HepG2 (cell line): ENCODE measurements around the gene RSPRY1. TPM values are rescaled to one million over a fixed set of nuclear protein-coding genes. Genes with fewer than 3 reads are reported as not detected.

Source experiments
- ARHGAP35 ChIP-seq: sonication (generic); formaldehyde crosslinking; IDR thresholded peaks from 2 replicates; pipeline ENCODE4 v1.9.0; 2022; ENCODE audit warnings: mild to moderate bottlenecking, inconsistent platforms, moderate library complexity, missing genetic modification reagents, borderline replicate concordance
- ARNT ChIP-seq: fragments of 450-650 bp; IDR thresholded peaks from 2 replicates; pipeline ENCODE4 v1.6.1; 2017
- EZH2 ChIP-seq: conservative IDR thresholded peaks from 2 replicates; pipeline ENCODE4 v1.6.1; 2012; ENCODE audit warnings: mild to moderate bottlenecking, low read depth, low read length, moderate library complexity
- HNF1A ChIP-seq, 2 experiments: sonication (generic) in 1 of 2; formaldehyde crosslinking in 1 of 2; IDR thresholded peaks; 2 replicates each; pipeline versions ENCODE4 v1.4.0 to v1.6.1; 2016 to 2020; ENCODE audit warnings: borderline replicate concordance in 1 of 2, low read depth in 1 of 2, mild to moderate bottlenecking in 1 of 2, missing genetic modification reagents in 1 of 2
- HOXD1 ChIP-seq: sonication (generic); formaldehyde crosslinking; IDR thresholded peaks from 2 replicates; pipeline ENCODE4 v1.5.0; 2020; ENCODE audit warnings: missing genetic modification reagents
- KAT7 ChIP-seq: IDR thresholded peaks from 2 replicates; pipeline ENCODE4 v1.6.1; 2018; ENCODE audit warnings: borderline replicate concordance, missing compliant biosample characterization
- NFYB ChIP-seq: sonication (generic); formaldehyde crosslinking; IDR thresholded peaks from 2 replicates; pipeline ENCODE4 v1.4.0; 2020; ENCODE audit warnings: missing genetic modification reagents
- PHF21A ChIP-seq: sonication (generic); formaldehyde crosslinking; IDR thresholded peaks from 2 replicates; pipeline ENCODE4 v1.5.0; 2020; ENCODE audit warnings: mild to moderate bottlenecking, missing genetic modification reagents
- STAT6 ChIP-seq: sonication (generic); formaldehyde crosslinking; IDR thresholded peaks from 2 replicates; pipeline ENCODE4 v1.4.0; 2020; ENCODE audit warnings: missing genetic modification reagents, mild to moderate bottlenecking, borderline replicate concordance
- TFDP1 ChIP-seq: IDR thresholded peaks from 2 replicates; pipeline ENCODE4 v1.6.1; 2016; ENCODE audit warnings: missing compliant biosample characterization, missing genetic modification reagents, borderline replicate concordance
- THYN1 ChIP-seq: sonication (generic); formaldehyde crosslinking; IDR thresholded peaks from 2 replicates; pipeline ENCODE4 v1.8.1; 2023; ENCODE audit warnings: low read depth, mild to moderate bottlenecking, moderate library complexity, missing genetic modification reagents, borderline replicate concordance
- ZNF24 ChIP-seq: fragments of 450-650 bp; IDR thresholded peaks from 2 replicates; pipeline ENCODE4 v1.6.1; 2017; ENCODE audit warnings: antibody characterized with exemption, mild to moderate bottlenecking
- ZNF646 ChIP-seq: sonication (generic); formaldehyde crosslinking; IDR thresholded peaks from 2 replicates; pipeline ENCODE4 v1.9.0; 2021; ENCODE audit warnings: mild to moderate bottlenecking, missing genetic modification reagents
- polyA plus RNA-seq, 8 experiments: library from polyadenylated mRNA; depleted of rRNA in 3 of 8; stranded (reverse) in 7 of 8; unstranded in 1 of 8; fragments of >200 nt; fragmentation: Illumina TruSeq in 4 of 8; extraction: Trizol in 4 of 8; gene quantifications; 2 replicates each; pipeline versions ENCODE4 v1.2.1 to v1.2.3, GENCODE V29; 2011 to 2016; ENCODE audit warnings: low read depth in 4 of 8, missing spikeins in 1 of 8, mixed read lengths in 1 of 8; ENCODE audit not compliant: insufficient read depth in 1 of 8
- total RNA-seq, 5 experiments: library from RNA; depleted of rRNA; stranded (reverse); fragments of >200 nt; fragmentation: Illumina TruSeq; extraction: Trizol; gene quantifications; 2 replicates each; pipeline ENCODE4 v1.2.3, GENCODE V29; 2016; ENCODE audit warnings: low read depth in 1 of 5

RSPRY1 gene
- total and polyA plus RNA-seq, 2 of the 13 experiments (the other 11 are each of a cell fraction or from before 2014, with no cell fraction given) = 53.4 to 61.0 TPM

GRCh38 chr16:57284209-57284951, 98.3 kb downstream of the RSPRY1 start, which contains the start of gene PLLP (continued):
- no peak; the same call in 1 of the 2 replicates for TF ChIP-seq STAT6 (CRISPR knock-in tag)
- no peak for TF ChIP-seq EZH2
- TF ChIP-seq HOXD1 (CRISPR knock-in tag) = peak; percentile 78
- TF ChIP-seq ARHGAP35 (CRISPR knock-in tag) = peak; percentile 97
- peak; percentile 77 for TF ChIP-seq PHF21A (CRISPR knock-in tag)
- TF ChIP-seq NFYB (CRISPR knock-in tag) = peak; percentile 30; the same call in 1 of the 2 replicates
- TF ChIP-seq KAT7 = peak; percentile 96; the same call in 1 of the 2 replicates
- TF ChIP-seq THYN1 (CRISPR knock-in tag) = no peak
- TF ChIP-seq ZNF24 = 0 out of 2 replicates have a peak, but pooled peaks have one; percentile 37
- no peak for TF ChIP-seq ZNF646
- no peak for TF ChIP-seq HNF1A (IDR thresholded peaks at IDR 0.05; ENCODE audit: low read depth)
- TF ChIP-seq HNF1A (CRISPR knock-in tag; IDR thresholded peaks at IDR 0.05; ENCODE audit: borderline replicate concordance) = peak; percentile 53; the same call in 1 of the 2 replicates
- peak; percentile 96 for TF ChIP-seq TFDP1 (CRISPR knock-in tag)
- TF ChIP-seq ARNT = no peak
